LNCAP (cell line): ENCODE results near the gene SRGAP3.

Experiments used
- CTCF ChIP-seq: fragments of 450-650 bp; IDR thresholded peaks from 2 replicates; pipeline ENCODE4 v1.5.1; 2017; ENCODE audit warnings: mild to moderate bottlenecking

SRGAP3 gene

DNA sequence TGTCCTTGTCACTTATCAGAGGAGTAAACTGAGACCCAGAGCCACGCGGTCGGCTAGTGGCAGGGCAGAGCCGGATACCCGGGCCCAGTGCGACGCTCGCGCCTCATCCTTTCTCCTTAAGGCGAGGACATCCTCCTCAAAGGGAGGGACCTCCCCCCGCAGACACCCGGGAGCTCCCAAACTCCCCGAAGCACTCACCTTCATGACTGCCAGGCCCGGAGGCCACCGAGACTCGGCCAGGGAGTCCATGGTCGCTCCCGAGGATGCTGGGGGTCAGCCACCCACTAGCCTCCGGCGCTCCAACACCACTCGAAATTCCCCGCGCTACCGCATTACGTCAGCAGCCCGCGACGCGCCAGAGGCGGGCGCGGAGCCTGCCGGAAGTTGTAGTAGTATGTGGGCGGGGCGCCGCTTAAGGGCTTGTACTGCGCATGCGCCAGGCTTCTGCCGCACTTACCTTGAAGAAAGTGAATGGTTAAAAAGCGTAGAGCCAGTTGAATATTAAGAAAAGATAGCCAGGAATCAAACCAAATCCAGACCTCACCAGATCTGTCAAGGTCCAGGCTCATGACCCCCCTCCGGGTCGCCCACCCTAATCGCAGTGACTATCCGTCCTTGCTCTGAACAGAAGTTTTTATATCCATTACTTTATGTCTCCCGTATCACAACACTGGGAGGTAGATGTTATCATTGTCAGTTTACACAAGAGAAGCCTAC, 286.2 kb downstream of the SRGAP3 start, which contains the start of gene RAD18:
RAD18 (minus strand) TSS at position 336 of the 717 bp plus-strand sequence; CDS start at position 249, 87 bp downstream.
- TF ChIP-seq CTCF, result no peak

DNA sequence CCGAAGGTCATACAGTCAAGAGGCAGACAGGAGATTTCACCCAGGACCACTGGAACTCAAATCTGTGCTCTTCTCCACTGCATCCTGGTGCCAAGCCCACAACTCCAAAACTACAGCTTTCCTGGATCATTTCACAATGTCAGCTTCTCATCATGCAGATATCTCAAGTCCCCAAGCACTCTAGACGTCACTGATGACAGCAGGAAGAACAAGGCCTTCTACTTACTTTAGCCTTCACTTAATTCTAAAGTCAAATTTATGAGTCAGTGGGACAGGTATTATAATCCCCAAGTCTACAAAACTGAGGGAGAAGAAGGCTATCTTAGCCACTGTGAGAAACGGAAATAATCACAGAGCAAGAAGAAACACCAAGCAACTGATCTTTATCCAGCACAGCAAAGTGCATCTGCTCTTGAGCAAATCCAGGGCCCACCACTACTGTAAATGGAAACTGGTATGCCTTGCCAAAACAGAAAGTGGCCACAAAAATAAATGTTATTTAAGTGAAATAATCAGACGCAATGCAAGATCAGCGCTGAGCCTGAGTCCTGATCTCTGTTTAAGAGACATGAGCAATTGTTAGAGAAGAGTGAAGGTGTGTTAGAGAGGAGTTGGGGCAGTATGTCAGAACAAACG, 287.1 kb downstream of the SRGAP3 start:
- no peak for TF ChIP-seq CTCF

GRCh38 chr3:8959668-8960067, 289.8 kb downstream of the SRGAP3 start:
- no peak for TF ChIP-seq CTCF

DNA sequence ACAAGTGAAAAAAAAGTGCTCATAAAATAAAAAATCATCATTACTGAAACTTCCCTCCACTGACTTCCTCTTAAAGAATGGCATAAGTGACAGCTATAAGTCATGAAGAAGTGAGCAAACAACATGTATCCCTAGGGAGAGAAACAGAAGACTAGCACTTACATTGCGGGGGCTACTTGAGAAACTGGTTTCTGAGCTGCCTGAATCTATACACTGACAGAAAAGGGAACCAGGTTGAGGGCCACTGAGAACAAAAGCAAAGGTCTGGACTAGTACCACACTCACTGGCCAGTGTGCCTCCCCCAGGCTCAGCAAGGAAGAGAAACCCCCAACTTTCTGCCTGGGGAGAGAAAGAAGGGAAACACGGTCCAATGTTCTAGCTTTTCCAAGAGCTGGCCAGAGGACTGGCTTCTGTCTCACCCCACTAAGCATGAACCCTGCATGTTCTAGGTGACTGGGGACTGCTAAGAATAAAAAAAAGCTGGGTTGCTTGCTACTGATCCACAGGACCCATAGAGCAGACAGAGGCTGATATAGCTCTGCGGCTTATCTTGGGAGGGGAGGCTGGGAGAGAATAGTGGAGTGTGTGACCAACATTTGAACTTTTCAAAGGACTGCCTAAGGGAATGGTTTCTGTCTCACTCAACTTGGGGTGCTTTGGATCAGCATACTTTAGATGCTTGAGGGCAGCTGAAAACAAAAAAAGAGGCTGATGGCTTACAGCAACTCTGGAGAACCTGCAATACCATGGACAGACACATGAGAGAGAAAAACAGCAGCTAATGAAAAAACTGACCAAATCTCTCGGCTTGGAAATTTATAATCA, 294.3 kb downstream of the SRGAP3 start:
- no peak for TF ChIP-seq CTCF

DNA sequence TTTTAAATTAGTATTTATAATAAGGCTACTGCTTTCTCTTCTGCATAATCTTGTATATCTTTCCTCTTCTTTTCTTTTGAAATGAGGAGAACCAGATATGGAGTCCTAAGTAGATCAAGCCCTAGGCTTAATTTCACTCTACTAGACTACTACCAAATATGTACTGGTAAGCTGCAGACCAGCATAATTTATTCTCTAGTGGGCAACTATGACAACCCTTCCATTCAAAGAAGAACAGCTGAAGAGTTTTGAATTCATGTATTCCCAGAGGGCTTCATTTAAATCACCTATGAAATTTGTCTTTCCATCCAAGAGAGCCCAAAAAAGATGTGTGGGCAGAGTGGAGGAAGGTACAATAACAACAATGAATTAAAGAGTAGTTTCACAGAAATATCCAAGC, 296.1 kb downstream of the SRGAP3 start:
- TF ChIP-seq CTCF, result no peak

DNA sequence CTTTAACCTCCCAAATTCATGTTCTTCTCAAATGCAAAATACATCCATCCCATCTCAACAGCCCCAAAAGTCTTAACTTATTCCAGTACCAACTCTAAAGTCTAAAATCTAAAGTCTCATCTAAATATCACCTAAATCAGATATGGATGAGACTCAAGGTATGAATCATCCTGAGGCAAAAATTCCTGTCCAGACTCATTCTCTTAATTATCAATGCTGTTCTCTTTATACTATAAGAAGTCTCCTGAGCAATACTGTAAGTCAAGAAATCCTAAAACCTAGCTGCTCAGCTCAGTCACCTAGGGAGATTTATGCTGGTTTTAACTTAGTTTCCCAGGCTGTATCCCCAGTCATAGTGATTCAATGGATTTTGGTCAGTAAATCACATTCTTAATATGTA, 297.3 kb downstream of the SRGAP3 start:
- TF ChIP-seq CTCF, result no peak

- TF ChIP-seq CTCF, result no peak
These were observed 303.4 kb downstream of the SRGAP3 start for GRCh38 chr3:8945890-8946600.
